Smooth muscle cell (in vitro differentiated cells): ENCODE results near the gene MASP2. TPM values are rescaled to one million over a fixed set of nuclear protein-coding genes. Genes with fewer than 3 reads are reported as not detected.
"Not testable (repeated sequence)": the region's sequence is repeated elsewhere in the genome, so short reads cannot be mapped to it uniquely, and the experiment has no call there.

Source experiments
- DNase-seq: peaks from one replicate; lab custom pipeline; 2025; ENCODE audit not compliant: unreplicated experiment; lab: John Stamatoyannopoulos, UW
- H2AFZ ChIP-seq: fragments of 200-600 bp; sonication (generic); 2 replicates; pipeline ENCODE4 v1.6.0; 2016; ENCODE audit warnings: antibody characterized with exemption, low read depth, mild to moderate bottlenecking
- H3F3A ChIP-seq: fragments of 200-600 bp; sonication (generic); 2 replicates; pipeline ENCODE4 v1.6.0; 2017; ENCODE audit warnings: antibody characterized with exemption, low read depth
- H3K27ac ChIP-seq: fragments of 200-600 bp; sonication (generic); 2 replicates; pipeline ENCODE4 v1.5.1; 2016; ENCODE audit warnings: low read depth, mild to moderate bottlenecking
- H3K27me3 ChIP-seq: fragments of 200-600 bp; sonication (generic); 2 replicates; pipeline ENCODE4 v1.6.1; 2016; ENCODE audit warnings: low read depth, mild to moderate bottlenecking
- H3K36me3 ChIP-seq: fragments of 200-600 bp; sonication (generic); 2 replicates; pipeline ENCODE4 v1.5.1; 2016; ENCODE audit warnings: low read depth
- H3K4me1 ChIP-seq: fragments of 200-600 bp; sonication (generic); 2 replicates; pipeline ENCODE4 v1.5.1; 2016; ENCODE audit warnings: low read depth
- H3K4me2 ChIP-seq: fragments of 200-600 bp; sonication (generic); 2 replicates; pipeline ENCODE4 v1.6.0; 2016; ENCODE audit warnings: mild to moderate bottlenecking
- H3K4me3 ChIP-seq: fragments of 200-600 bp; sonication (generic); 2 replicates; pipeline ENCODE4 v1.5.1; 2016; ENCODE audit warnings: mild to moderate bottlenecking
- H3K79me2 ChIP-seq: fragments of 200-600 bp; sonication (generic); 2 replicates; pipeline ENCODE4 v1.6.0; 2016; ENCODE audit warnings: low read depth, mild to moderate bottlenecking
- H3K9ac ChIP-seq: fragments of 200-600 bp; sonication (generic); 2 replicates; pipeline ENCODE4 v1.6.0; 2016; ENCODE audit warnings: low read depth
- H3K9me3 ChIP-seq: fragments of 200-600 bp; sonication (generic); replicated peaks from 2 replicates; pipeline ENCODE4 v1.5.1; 2016; ENCODE audit warnings: low read depth
- H4K20me1 ChIP-seq: fragments of 200-600 bp; sonication (generic); 2 replicates; pipeline ENCODE4 v1.6.0; 2016; ENCODE audit warnings: low read depth
- CTCF ChIP-seq: fragments of 200-600 bp; sonication (generic); IDR thresholded peaks from 2 replicates; pipeline ENCODE4 v1.5.1; 2017; ENCODE audit warnings: borderline replicate concordance, mild to moderate bottlenecking, antibody characterized with exemption; ENCODE audit not compliant: insufficient read depth, poor library complexity, severe bottlenecking
- WGBS: methylation state at CpG from one replicate; pipeline ENCODE4 v1.1.7; 2016; ENCODE audit warnings: low lambda C conversion rate; 5-methylcytosine and 5-hydroxymethylcytosine counted together
- polyA plus RNA-seq: library from polyadenylated mRNA; unstranded; fragments of >200 nt; fragmentation: Nextera tagmentation; extraction: Ambion mirVana; gene quantifications from 2 replicates; pipeline ENCODE4 v1.2.1, GENCODE V29; 2016
- total RNA-seq: library from RNA; depleted of rRNA; stranded (reverse); fragments of >200 nt; gene quantifications from 2 replicates; pipeline ENCODE4 v1.2.3, GENCODE V29; 2014

Gene MASP2
- total and polyA plus RNA-seq, 2 experiments from 2014 or later: 0.26 TPM; not detected in 1

- no peaks in the 10 kb centered on the region for H3K4me1 ChIP-seq
- no peaks in the 10 kb centered on the region for H3K36me3 ChIP-seq
- TF ChIP-seq CTCF: no peak
- H3F3A ChIP-seq: no peaks in the 10 kb centered on the region
- H2AFZ ChIP-seq: no peak overlapping the region
- no peaks in the 10 kb centered on the region for H3K27me3 ChIP-seq
- H3K9ac ChIP-seq: no peak overlapping the region
- no peaks in the 10 kb centered on the region for H3K9me3 ChIP-seq
- no peak for DNase-seq
- H3K79me2 ChIP-seq: no peaks in the 10 kb centered on the region
- no peaks in the 10 kb centered on the region for H4K20me1 ChIP-seq
- WGBS: 86% methylated on average over 19 of the region's 19 CpGs
- no peak overlapping the region for H3K27ac ChIP-seq
- H3K4me3 ChIP-seq: no peak overlapping the region
- H3K4me2 ChIP-seq: no peak overlapping the region
These were observed 3.8 kb downstream of the MASP2 start for GRCh38 chr1:11042995-11043874.

- Histone ChIP-seq H2AFZ (no peak overlapping the region), H3K27ac (no peak overlapping the region), H3K36me3 (no peaks in the 10 kb centered on the region), H3F3A (no peaks in the 10 kb centered on the region), H3K4me1 (no peaks in the 10 kb centered on the region), H4K20me1 (no peaks in the 10 kb centered on the region), H3K4me2 (no peak overlapping the region), H3K4me3 (no peak overlapping the region), H3K9ac (no peak overlapping the region), H3K27me3 (no peaks in the 10 kb centered on the region), H3K79me2 (no peaks in the 10 kb centered on the region), H3K9me3 (no peaks in the 10 kb centered on the region)
- DNase-seq: no peak
- no peak for TF ChIP-seq CTCF
- WGBS: 75% methylated on average over 3 of the region's 3 CpGs
These were observed 5.0 kb downstream of the MASP2 start for GRCh38 chr1:11042065-11042464.

- H3K4me1 ChIP-seq: no peaks in the 10 kb centered on the region
- H3K36me3 ChIP-seq: no peaks in the 10 kb centered on the region
- no peaks in the 10 kb centered on the region for H3K79me2 ChIP-seq
- H4K20me1 ChIP-seq: no peaks in the 10 kb centered on the region
- DNase-seq: no peak
- H3K4me3 ChIP-seq: no peak overlapping the region
- no peaks in the 10 kb centered on the region for H3K9me3 ChIP-seq
- no peak overlapping the region for H3K27ac ChIP-seq
- H3K9ac ChIP-seq: no peak overlapping the region
- H2AFZ ChIP-seq: no peak overlapping the region
- H3F3A ChIP-seq: no peaks in the 10 kb centered on the region
- no peak overlapping the region for H3K4me2 ChIP-seq
- no peak for TF ChIP-seq CTCF
- H3K27me3 ChIP-seq: no peaks in the 10 kb centered on the region
These were observed 6.0 kb downstream of the MASP2 start for GRCh38 chr1:11041048-11041447.

- not testable (repeated sequence) for H3K36me3 ChIP-seq, H3K9ac ChIP-seq, H3K4me1 ChIP-seq, H3K9me3 ChIP-seq, H3K27ac ChIP-seq, DNase-seq, H3K4me3 ChIP-seq, H2AFZ ChIP-seq, H3K4me2 ChIP-seq, H3F3A ChIP-seq, H3K27me3 ChIP-seq, H4K20me1 ChIP-seq, H3K79me2 ChIP-seq
- 87% methylated on average over 7 of the region's 7 CpGs for WGBS
These were observed 7.0 kb downstream of the MASP2 start for GRCh38 chr1:11040105-11040429.
